AG08395 (cell line): ENCODE data around the gene CCDC85C.

Experiments used
- DNase-seq: peaks from one replicate; pipeline ENCODE4 v3.0.0; 2012; ENCODE audit warnings: mixed read lengths, low spot score

CCDC85C gene

DNA sequence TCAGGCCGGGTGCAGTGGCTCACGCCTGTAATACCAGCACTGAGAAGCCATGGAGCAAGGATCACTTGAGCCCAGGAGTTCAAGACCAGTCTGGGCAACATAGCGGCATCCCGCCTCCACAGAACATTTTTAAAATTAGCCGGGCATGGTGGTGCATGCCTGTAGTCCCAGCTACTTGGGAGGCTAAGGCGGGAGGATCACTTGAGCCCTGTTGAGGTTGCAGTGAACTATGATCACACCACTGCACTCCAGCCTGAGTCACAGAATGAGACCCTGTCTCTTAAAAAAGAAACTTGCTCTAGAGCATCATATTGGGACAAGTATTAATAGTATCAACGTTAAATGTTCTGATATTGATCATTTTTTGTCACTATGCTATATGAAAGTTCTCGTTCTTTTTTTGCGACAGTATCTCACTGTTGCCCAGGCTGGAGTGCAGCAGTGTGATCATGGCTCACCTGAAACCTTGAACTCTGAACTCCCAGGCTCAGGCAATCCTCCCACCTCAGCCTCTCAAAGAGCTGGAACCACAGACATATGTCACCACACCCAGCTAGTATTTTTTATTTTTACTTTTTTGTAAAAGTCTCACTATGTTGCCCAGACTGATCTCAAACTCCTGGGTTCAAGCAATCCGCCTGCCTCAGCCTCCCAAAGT is 47.7 kb downstream of the CCDC85C start:
- no peak for DNase-seq

DNA sequence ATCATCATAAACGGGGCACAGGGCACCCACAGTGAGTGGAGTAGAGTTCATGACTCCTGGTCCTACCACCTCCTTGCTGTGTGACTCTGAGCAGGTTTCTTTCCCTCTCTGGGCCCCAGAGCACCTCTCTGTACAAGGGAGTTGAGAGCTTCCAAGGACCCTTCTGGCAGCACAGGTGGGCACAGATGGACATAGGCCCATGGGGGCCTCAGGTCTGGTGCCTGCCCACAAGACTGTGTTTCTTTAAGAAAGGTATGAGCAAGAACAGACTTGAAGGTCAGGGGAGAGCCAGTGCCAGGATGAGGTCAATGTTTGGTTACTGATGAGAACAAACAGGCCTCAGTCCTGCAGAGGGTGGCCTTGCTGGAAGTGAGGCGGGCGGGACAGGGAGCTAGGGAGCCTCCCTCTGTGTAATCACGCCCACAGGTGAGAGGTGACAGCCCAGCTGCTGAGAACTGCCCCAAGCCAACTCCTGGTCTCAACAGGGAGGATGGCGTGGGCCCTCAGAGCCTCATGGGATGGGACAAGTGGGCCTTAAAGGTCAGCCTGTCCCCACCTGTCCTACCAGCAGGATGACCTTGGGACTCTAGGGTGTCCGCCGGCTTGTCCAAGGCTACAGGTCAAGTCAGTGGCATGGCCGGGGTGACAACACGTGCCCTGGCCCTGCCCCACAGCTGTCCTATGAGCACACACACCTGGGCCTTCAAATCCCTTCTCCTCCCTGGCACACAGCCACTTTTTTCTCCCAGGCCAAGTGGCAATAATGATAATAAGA is 49.1 kb downstream of the CCDC85C start:
- DNase-seq = no peak

DNA sequence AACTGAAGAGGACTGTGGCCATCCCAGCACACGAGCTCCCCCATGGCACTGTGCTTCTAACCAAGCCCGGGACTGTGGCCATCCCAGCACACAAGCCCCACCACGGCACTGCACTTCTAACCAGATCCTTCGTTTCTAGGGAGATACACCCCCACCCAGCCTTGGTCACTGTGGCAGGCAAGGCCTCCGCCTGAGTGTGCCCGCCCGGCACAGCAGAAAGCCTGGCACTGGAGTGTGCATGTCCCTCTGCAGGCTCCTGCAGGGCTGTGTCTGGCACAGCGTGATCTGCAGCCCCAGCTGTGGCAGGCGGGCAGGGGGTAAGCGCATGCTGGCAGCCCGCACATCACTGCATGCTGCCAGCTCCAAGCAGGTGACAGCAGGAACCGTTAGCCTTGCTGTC is 49.8 kb downstream of the CCDC85C start:
- DNase-seq = no peak

- no peak for DNase-seq
Measured at GRCh38 chr14:99552572-99553216, 51.3 kb downstream of the CCDC85C start.

DNA sequence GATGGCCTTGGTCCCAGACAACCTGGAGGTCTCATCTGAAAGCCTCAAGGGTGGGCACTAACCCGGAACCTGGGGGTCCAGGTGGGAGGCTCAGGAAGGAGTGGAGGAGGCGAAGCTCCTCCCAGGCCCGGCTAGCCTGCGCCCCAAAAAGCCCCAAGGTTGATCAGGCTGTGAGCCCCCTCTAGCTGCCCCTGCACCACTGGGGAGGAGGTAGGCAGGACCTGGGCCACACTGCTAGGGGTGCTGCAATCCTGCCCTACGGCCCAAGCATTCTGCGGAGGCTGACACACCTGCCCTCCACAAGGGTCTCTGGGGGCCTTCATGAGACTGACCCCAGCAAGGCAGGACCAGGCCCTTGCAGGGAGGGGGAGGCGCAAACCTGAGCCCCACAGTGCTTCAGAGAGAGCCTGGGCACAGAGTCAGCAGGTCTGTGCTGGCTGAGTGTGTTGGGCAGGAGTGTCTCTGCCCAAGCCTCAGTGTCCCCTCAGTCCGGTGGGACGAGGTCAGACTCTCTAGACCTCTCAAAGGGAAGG is 51.9 kb downstream of the CCDC85C start:
- no peak for DNase-seq

DNA sequence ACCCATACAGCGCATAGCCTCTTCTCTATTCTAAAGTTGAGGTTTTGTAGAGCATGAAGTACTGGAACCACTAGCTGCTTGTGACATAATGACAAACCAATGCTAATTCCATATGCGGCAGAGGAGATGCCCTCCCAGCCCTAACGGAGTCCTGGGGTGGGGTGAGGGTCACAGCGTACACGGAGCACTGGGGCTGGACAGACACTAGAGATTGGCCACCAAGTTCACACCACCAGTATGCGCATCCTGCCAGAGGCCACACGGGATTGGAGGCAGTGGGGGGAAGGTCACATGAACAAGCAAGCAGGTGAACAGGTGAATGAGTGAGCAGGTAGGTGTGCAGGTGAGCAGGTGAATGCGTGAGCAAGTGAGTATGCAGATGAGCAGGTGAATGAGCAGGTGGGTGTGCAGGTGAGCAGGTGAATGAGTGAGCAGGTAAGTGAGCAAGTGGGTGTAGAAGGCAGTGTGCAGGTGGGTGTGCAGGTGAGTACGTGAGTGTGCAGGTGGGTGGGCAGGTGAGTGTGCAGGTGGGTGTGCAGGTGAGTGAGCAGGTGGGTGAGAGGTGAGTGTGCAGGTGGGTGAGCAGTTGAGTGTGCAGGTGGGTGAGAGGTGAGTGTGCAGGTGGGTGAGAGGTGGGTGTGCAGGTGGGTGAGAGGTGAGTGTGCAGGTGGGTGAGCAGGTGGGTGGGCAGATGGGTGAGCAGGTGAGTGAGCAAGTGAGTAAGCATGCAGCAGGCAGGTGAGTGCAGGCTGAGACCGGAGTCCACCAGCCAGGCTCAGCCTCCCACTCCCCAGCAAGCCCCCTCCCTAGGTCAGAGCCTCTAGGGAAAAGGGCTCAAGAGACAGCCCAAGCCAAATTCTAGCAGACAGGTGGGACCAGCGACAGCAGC is 52.7 kb downstream of the CCDC85C start:
- no peak for DNase-seq

- DNase-seq = no peak
Measured at GRCh38 chr14:99550387-99550992, 53.5 kb downstream of the CCDC85C start.

DNA sequence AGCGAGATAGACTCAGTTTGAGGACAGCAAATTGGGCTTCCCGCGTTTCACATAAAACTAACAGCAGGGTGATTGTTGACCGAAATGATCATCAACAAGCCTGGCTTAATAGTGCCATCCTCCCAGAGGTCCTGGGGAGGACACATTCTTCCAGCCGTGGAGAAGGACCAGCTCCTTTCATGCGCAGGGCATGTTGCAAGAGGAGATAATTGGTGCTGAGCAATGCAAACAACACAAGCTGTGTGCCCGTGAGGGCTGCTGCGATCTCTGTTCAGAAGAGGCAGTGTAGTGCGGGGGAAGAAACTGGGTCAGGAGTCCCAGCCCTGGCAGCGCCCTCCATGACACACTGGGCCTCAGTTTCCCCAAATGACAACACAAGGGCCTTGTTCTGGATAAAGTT is 54.3 kb downstream of the CCDC85C start:
- DNase-seq = no peak

DNA sequence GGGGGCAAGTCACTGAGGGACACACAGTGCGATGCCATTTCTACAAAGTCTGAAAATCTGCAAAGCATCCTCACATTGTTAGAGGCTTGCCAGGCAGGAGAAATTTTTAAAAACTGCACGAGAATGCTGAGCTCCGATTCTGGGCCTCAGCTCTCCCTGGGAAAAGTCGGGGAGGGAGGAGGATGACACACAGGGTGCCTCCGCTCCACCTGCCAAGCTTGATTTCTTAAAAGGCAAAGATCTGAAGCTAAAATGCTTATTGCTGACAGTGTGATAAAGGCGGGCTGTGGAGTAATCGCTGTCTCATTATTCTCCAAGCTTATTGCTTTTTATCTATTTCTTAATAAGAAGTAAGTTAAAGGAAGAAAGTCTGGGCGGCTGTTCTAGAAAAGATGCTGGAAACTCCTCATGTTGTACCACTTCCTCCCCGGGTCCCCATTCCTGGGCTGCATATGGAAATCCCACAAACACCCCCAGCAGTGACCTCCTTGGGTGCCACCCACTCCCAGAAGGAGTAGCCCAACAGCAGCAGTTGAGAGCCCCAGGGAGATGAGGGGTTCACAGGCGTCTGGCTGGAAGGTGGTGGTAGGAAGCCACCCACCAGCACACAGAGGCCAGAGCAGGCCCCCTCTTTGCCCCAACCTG is 55.0 kb downstream of the CCDC85C start:
- no peak for DNase-seq

GRCh38 chr14:99548255-99548654 is 55.8 kb downstream of the CCDC85C start:
- DNase-seq = no peak

- no peak for DNase-seq
Measured at GRCh38 chr14:99546234-99546879, 57.6 kb downstream of the CCDC85C start.

DNA sequence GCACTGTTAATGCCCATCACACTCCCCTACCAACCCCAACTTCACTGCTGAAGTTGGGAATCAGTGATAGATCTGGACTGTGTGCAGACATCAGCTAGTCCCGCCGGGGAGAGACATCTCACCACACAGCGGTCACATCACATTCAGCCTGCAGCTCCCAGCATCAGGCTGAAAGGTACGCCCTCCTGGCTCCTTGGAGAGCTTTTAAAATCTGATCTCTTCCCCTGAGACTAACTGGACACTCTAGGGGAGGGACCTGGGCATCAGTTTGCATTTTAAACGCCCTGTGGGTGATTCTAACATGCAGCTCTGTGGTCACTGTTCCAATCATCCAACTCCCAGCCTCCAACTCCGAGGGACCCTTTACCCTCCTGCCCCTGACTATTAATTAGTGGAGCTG is 58.4 kb downstream of the CCDC85C start:
- DNase-seq = no peak

DNA sequence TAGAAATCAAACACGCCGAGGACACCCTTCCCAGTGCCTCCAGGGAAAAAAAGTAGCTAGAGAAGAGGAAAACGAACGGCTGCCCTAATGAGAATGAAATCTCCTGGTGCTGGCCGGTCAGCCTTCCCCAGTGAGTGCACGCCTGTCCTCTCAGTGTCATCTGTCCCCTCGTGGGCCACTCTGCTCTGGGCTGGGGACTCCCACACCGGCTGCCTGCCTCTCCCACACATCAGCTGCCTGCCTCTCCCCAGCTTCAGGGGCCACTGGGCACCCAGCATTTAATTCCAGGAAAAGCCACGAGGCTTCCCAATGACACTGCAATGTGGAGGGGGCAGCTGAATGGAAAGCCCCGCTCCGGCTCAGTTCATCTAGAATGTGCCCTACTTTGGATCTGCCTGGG is 59.0 kb downstream of the CCDC85C start:
- no peak for DNase-seq

DNA sequence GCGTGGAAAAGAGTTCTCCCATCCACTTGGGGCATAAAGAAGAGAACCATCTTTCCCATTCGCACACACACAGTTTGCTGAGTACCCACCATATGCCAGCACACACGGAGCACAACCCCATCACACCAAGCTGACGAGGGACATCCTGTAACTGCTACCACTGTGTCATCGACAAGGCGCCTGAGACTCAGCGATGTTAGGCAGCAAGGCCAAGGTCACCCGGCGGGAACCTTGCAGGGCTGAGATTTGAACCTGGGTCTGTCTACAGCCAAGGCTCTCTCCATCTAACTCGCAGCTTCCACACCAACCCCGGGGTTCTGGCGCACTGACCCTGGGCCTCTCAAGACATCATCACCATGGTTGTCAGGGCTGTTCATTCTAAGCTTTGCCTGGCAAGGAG is 60.0 kb downstream of the CCDC85C start:
- no peak for DNase-seq

- DNase-seq = no peak
Measured at GRCh38 chr14:99543370-99543769, 60.6 kb downstream of the CCDC85C start.

- no peak for DNase-seq
Measured at GRCh38 chr14:99542566-99542965, 61.4 kb downstream of the CCDC85C start.

DNA sequence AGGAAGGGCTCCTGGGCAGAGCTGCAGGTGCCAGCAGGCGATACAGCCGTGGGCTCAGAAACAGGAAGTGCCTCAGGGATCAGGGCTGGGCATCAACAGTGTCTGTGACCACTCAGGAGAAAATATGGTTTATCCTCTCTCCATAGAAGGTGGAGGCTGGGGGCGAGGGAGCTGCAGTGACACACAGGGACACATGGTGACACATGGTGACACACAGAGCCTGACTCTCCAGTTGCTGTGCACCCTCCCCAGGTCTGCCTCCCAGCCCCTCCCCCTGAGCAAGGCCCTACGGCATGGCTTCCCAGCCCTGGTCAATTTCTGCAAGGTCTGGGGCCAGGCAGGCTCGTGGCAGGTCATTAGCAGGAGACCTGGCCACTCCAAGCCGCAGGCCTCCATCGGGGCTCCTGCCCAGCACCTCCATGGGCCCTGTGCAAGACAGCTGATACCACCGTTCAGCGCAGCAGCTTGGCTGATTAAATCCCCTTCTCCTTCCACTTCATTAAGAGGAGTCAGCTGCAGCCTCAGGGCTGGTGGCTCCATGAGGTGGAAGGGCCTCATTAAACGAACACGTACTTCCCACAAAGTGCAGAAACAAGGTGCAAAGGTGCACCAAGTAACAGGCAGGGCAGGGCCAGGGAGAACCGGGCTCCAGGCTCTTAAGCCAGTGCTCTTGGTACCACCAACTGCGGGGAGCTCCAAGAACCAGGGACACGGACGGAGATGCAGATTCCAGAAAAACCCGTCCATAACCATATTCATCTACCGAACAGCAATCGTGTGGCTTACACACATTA is 62.1 kb downstream of the CCDC85C start:
- DNase-seq = no peak

- DNase-seq = no peak
Measured at GRCh38 chr14:99541211-99541610, 62.8 kb downstream of the CCDC85C start.

DNA sequence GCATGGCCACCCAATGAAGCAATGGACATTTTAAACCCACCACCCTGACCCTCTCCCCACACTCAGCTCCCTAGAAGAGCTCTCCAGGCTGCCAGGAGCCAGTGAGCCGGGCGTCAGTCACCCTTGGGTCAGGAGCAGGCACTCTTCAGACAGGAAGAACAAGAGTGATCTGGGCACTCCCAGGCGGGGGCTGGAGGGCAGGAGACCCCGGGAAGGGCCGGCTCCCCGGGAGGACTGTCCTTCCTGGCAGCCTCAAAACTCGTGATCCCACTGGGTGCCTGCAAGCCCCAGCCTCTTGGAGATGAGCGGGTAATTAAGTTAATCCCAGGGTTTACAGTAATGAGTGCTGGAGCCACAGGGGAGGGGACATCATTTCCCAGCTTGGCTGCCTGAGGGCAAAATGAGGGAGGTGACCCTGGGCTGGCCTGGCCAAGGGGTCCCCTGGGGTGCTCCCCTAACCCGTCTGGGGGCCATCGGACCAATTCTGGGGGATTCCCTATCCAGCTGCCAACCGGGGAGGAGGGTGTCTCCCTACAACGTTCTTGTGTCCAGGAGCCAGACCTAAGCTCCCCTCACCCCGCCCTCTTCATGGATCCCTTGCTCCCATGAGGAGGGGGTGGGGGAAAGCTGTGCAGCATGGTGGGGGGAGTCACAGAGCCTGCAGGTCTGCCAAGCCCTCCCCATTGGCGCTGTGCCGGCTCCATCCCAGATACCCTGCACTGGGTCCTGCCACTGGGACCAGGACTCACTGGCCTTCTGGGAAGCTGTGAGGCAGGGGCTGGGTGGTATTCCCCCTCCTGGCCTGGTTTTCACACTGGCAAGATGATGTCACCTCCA is 63.6 kb downstream of the CCDC85C start:
- DNase-seq = no peak
